ENCODE measurements around the gene ALG8.
"Not testable (repeated sequence)": the region's sequence is repeated elsewhere in the genome, so short reads cannot be mapped to it uniquely, and the experiment has no call there.

ALG8 gene

GRCh38 chr11:78139422-78140391 lies at the start of gene ALG8:
Gene ALG8, minus strand, starts transcription at chr11:78139626. Its CDS starts 38 bp downstream, at chr11:78139588.
- DNase-seq (ENCODE audit: low spot score) = peak; percentile 100

GRCh38 chr11:78188286-78189173 lies 49.1 kb upstream of the ALG8 start, which contains the start of the genes KCTD21 and USP35:
Gene KCTD21, minus strand, starts transcription at chr11:78188626. Its CDS starts 14,072 bp downstream, at chr11:78174554.
Gene USP35, plus strand, starts transcription at chr11:78188919. Its CDS starts 7,327 bp downstream, at chr11:78196246.
- DNase-seq (ENCODE audit: low spot score) = peak; percentile 99

- DNase-seq (ENCODE audit: low spot score) = peak; percentile 59
Observed at GRCh38 chr11:78187366-78188285, 48.2 kb upstream of the ALG8 start.

- no peak for DNase-seq (ENCODE audit: low spot score)
Observed at GRCh38 chr11:78181185-78181584, 41.8 kb upstream of the ALG8 start.

GRCh38 chr11:78180751-78181150 lies 41.3 kb upstream of the ALG8 start:
- no peak for DNase-seq (ENCODE audit: low spot score)

- no peak for DNase-seq (ENCODE audit: low spot score)
Observed at GRCh38 chr11:78179459-78180071, 40.1 kb upstream of the ALG8 start.

GRCh38 chr11:78177216-78177615 lies 37.8 kb upstream of the ALG8 start:
- DNase-seq (ENCODE audit: low spot score) = no peak

GRCh38 chr11:78176605-78177141 lies 37.2 kb upstream of the ALG8 start:
- no peak for DNase-seq (ENCODE audit: low spot score)

- DNase-seq (ENCODE audit: low spot score) = not testable (repeated sequence)
Observed at GRCh38 chr11:78175862-78176261, 36.4 kb upstream of the ALG8 start.

GRCh38 chr11:78171951-78172350 lies 32.5 kb upstream of the ALG8 start:
- DNase-seq (ENCODE audit: low spot score) = no peak

GRCh38 chr11:78170874-78171549 lies 31.6 kb upstream of the ALG8 start:
- no peak for DNase-seq (ENCODE audit: low spot score)

- no peak for DNase-seq (ENCODE audit: low spot score)
Observed at GRCh38 chr11:78170413-78170812, 31.0 kb upstream of the ALG8 start.

GRCh38 chr11:78168539-78169477 lies 29.4 kb upstream of the ALG8 start:
- peak; percentile 94 for DNase-seq (ENCODE audit: low spot score)

GRCh38 chr11:78166855-78167469 lies 27.5 kb upstream of the ALG8 start:
- no peak for DNase-seq (ENCODE audit: low spot score)

- no peak for DNase-seq (ENCODE audit: low spot score)
Observed at GRCh38 chr11:78164471-78164870, 25.0 kb upstream of the ALG8 start.

- DNase-seq (ENCODE audit: low spot score) = no peak
Observed at GRCh38 chr11:78163828-78164227, 24.4 kb upstream of the ALG8 start.

- no peak for DNase-seq (ENCODE audit: low spot score)
Observed at GRCh38 chr11:78161962-78162371, 22.5 kb upstream of the ALG8 start.

GRCh38 chr11:78161346-78161745 lies 21.9 kb upstream of the ALG8 start:
- no peak for DNase-seq (ENCODE audit: low spot score)
